WERI-Rb-1 (cell line): ENCODE results near the gene OR2V2.

ENCODE experiments used
- DNase-seq: peaks from one replicate; pipeline ENCODE4 v3.0.0-alpha.2; 2020
- H3K27ac ChIP-seq: fragments of 250-450 bp; sonication (Bioruptor Pico); 2 replicates; pipeline ENCODE4 v1.5.1; 2020; ENCODE audit warnings: mild to moderate bottlenecking, moderate library complexity
- H3K27me3 ChIP-seq: fragments of 250-450 bp; sonication (Bioruptor Pico); 2 replicates; pipeline ENCODE4 v1.5.1; 2021; ENCODE audit warnings: mild to moderate bottlenecking, low read depth, moderate library complexity; ENCODE audit not compliant: insufficient read depth, severe bottlenecking
- H3K36me3 ChIP-seq: fragments of 250-450 bp; sonication (Bioruptor Pico); 2 replicates; pipeline ENCODE4 v1.5.1; 2020; ENCODE audit warnings: mild to moderate bottlenecking, moderate library complexity
- H3K4me3 ChIP-seq: 2 replicates; pipeline ENCODE4 v1.5.1; 2011; ENCODE audit warnings: low read depth, mild to moderate bottlenecking, control low read depth, low read length
- H3K9me3 ChIP-seq: fragments of 250-450 bp; sonication (Bioruptor Pico); 2 replicates; pipeline ENCODE4 v1.5.1; 2021; ENCODE audit warnings: mild to moderate bottlenecking, moderate library complexity; ENCODE audit not compliant: severe bottlenecking
- CTCF ChIP-seq: IDR thresholded peaks from 2 replicates; pipeline ENCODE4 v1.5.1; 2011; ENCODE audit warnings: low read depth, mild to moderate bottlenecking, control low read depth, inconsistent platforms, low read length

Gene OR2V2

GRCh38 chr5:181133083-181133482 lies 14.3 kb upstream of the OR2V2 start:
- Histone ChIP-seq H3K27me3 (peaks cover 20% of the 10 kb centered on the region), H3K36me3 (no peaks in the 10 kb centered on the region), H3K9me3 (no peaks in the 10 kb centered on the region), H3K4me3 (no peak overlapping the region), H3K27ac (no peak overlapping the region)
- no peak for TF ChIP-seq CTCF
- DNase-seq = no peak

- no peak for TF ChIP-seq CTCF
- Histone ChIP-seq H3K4me3 (no peak overlapping the region), H3K27ac (no peak overlapping the region), H3K36me3 (no peaks in the 10 kb centered on the region), H3K9me3 (no peaks in the 10 kb centered on the region), H3K27me3 (peaks cover 20% of the 10 kb centered on the region)
- DNase-seq = no peak
Measured at GRCh38 chr5:181133610-181134231, 13.7 kb upstream of the OR2V2 start.

- Histone ChIP-seq H3K27ac (no peak overlapping the region), H3K27me3 (peaks cover 19% of the 10 kb centered on the region), H3K4me3 (no peak overlapping the region), H3K9me3 (no peaks in the 10 kb centered on the region), H3K36me3 (no peaks in the 10 kb centered on the region)
- TF ChIP-seq CTCF = no peak
- no peak for DNase-seq
Measured at GRCh38 chr5:181134259-181134658, 13.1 kb upstream of the OR2V2 start.

- no peak for TF ChIP-seq CTCF
- peaks cover 7% of the 10 kb centered on the region for H3K27me3 ChIP-seq
- H3K27ac ChIP-seq = no peak overlapping the region
- H3K36me3 ChIP-seq = no peaks in the 10 kb centered on the region
- no peaks in the 10 kb centered on the region for H3K9me3 ChIP-seq
- no peak for DNase-seq
- H3K4me3 ChIP-seq = no peak overlapping the region
Measured at GRCh38 chr5:181136361-181136955, 10.9 kb upstream of the OR2V2 start.

- no peak overlapping the region for H3K27ac ChIP-seq
- no peak for DNase-seq
- no peaks in the 10 kb centered on the region for H3K9me3 ChIP-seq
- H3K4me3 ChIP-seq = no peak overlapping the region
- TF ChIP-seq CTCF = no peak
- H3K36me3 ChIP-seq = no peaks in the 10 kb centered on the region
- H3K27me3 ChIP-seq = peaks cover 4% of the 10 kb centered on the region
Measured at GRCh38 chr5:181138258-181138657, 9.1 kb upstream of the OR2V2 start.

- TF ChIP-seq CTCF = no peak
- Histone ChIP-seq H3K36me3 (no peaks in the 10 kb centered on the region), H3K27me3 (peaks cover 4% of the 10 kb centered on the region), H3K4me3 (no peak overlapping the region), H3K9me3 (no peaks in the 10 kb centered on the region), H3K27ac (no peak overlapping the region)
- DNase-seq = no peak
Measured at GRCh38 chr5:181140766-181141165, 6.6 kb upstream of the OR2V2 start.
